ENCODE data around the gene GNB3. TPM values are rescaled to one million over a fixed set of nuclear protein-coding genes. Genes with fewer than 3 reads are reported as not detected.
A peak's percentile ranks its signal among the peaks of the same experiment; 100 is the strongest.
"Not testable (repeated sequence)": the region's sequence is repeated elsewhere in the genome, so short reads cannot be mapped to it uniquely, and the experiment has no call there.

The GNB3 gene
- polyA plus RNA-seq, 1 donor: 5.9 TPM

DNA sequence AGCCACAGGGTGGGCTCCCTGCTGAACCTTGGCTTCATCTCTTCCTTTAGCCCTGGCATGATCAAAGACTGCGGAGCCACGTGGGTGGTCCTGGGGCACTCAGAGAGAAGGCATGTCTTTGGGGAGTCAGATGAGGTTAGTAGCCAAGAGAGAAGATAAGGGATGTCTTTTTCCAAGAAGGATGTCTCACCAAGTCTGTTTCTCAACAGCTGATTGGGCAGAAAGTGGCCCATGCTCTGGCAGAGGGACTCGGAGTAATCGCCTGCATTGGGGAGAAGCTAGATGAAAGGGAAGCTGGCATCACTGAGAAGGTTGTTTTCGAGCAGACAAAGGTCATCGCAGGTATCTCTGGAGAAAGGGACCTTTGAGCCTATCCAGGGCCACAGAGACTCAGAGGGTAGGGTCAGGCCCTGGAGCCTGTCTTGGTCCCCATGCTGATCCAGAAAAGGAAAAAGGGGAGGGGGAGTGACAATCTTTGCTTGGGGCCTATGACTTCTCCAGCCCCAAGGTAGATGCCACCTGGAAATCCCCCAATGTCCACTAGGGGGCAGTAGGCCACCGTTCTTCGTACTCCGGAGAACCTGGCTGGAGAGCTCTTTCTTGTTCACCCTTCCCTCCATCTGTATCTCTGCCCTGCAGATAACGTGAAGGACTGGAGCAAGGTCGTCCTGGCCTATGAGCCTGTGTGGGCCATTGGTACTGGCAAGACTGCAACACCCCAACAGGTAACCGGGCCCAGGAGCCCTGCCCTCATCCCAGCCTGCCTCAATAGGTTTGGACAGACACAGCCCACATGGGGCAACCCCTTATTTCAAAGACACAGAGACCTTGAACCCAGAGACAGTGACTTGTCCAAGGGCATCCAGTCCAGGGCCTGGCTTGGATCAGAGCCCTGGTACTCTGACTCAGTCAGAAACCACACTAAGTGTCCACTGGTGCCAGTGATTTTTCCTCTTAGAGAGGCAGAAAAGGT is 28.6 kb downstream of the GNB3 start:
- Histone ChIP-seq H3K36me3 (ENCODE audit: control insufficient read depth, insufficient read depth, low read length) (peaks cover 39% of the 10 kb centered on the region), H3K27me3 (ENCODE audit: control insufficient read depth, insufficient read depth, low read length) (no peaks in the 10 kb centered on the region), H3K4me3 (ENCODE audit: low read length) (peak overlapping the region; percentile 86), H3K4me1 (ENCODE audit: control insufficient read depth, insufficient read depth, low read length) (peaks cover 36% of the 10 kb centered on the region), H3K9me3 (ENCODE audit: control insufficient read depth, low read depth, low read length) (no peaks in the 10 kb centered on the region), H3K27ac (ENCODE audit: low read length) (peak overlapping the region; percentile 87)
- WGBS (ENCODE audit: insufficient coverage, low lambda C conversion rate): 0% methylated on average over 1 of the region's 12 CpGs
- DNase-seq: peak; percentile 81 to 84

DNA sequence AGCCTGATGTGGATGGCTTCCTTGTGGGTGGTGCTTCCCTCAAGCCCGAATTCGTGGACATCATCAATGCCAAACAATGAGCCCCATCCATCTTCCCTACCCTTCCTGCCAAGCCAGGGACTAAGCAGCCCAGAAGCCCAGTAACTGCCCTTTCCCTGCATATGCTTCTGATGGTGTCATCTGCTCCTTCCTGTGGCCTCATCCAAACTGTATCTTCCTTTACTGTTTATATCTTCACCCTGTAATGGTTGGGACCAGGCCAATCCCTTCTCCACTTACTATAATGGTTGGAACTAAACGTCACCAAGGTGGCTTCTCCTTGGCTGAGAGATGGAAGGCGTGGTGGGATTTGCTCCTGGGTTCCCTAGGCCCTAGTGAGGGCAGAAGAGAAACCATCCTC is 29.6 kb downstream of the GNB3 start:
- not testable (repeated sequence) for H3K27ac ChIP-seq (ENCODE audit: low read length); DNase-seq; H3K27me3 ChIP-seq (ENCODE audit: control insufficient read depth, insufficient read depth, low read length); H3K9me3 ChIP-seq (ENCODE audit: control insufficient read depth, low read depth, low read length); H3K4me3 ChIP-seq (ENCODE audit: low read length)
- Histone ChIP-seq H3K4me1 (ENCODE audit: control insufficient read depth, insufficient read depth, low read length) (peaks cover 36% of the 10 kb centered on the region), H3K36me3 (ENCODE audit: control insufficient read depth, insufficient read depth, low read length) (peaks cover 31% of the 10 kb centered on the region)
- no CpG with 5 or more reads among the region's 4 CpGs for WGBS (ENCODE audit: insufficient coverage, low lambda C conversion rate)

DNA sequence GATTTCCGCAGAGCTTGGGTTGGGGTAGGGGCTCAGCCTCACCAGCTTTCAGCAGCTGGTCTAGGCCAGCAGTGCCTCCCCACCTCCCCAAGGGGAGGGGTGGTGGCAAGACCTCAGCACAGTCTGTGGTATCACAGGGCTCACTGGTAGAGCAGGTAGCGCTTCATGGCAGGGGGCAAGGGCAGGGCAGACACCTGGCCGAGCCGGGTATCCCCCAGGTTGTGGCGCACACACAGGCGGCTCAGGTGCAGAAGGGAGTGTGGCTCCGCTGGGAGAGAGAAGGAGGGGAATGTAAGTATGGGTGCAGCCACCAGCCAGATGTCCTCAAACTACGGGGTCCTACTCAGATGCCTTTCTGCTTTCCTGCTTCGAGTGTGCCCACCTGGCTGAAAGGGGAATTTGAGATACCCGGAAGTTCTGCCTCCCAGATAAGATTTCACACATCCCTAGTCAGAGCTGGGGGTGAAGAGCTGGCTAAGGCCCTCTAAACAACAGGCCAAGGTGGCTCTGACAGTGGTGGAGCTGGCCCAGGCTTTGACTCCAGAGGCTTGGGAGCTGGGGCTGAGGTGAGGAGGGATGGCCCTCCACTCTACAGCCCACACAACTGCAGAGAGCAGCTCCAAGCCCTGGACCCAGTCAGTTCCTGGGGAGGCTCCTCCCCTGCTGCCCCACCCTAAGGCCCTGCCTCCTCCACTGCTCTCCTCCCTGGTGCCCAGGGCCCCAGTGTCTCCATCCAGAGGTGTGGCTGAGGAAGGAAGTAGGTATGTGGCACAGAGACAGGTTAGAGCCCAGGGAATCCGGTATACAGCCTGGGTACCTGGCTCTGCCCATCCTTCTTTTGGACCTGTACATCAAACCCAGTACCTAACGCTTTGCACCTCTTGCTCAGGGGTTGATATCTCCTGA is 30.6 kb downstream of the GNB3 start:
- peak; percentile 52 to 80 for DNase-seq
- Histone ChIP-seq H3K36me3 (ENCODE audit: control insufficient read depth, insufficient read depth, low read length) (peaks cover 25% of the 10 kb centered on the region), H3K9me3 (ENCODE audit: control insufficient read depth, low read depth, low read length) (no peaks in the 10 kb centered on the region), H3K27me3 (ENCODE audit: control insufficient read depth, insufficient read depth, low read length) (no peaks in the 10 kb centered on the region), H3K4me3 (ENCODE audit: low read length) (peak overlapping the region; percentile 91), H3K27ac (ENCODE audit: low read length) (peak overlapping the region; percentile 91), H3K4me1 (ENCODE audit: control insufficient read depth, insufficient read depth, low read length) (peaks cover 36% of the 10 kb centered on the region)
- no CpG with 5 or more reads among the region's 12 CpGs for WGBS (ENCODE audit: insufficient coverage, low lambda C conversion rate)

DNA sequence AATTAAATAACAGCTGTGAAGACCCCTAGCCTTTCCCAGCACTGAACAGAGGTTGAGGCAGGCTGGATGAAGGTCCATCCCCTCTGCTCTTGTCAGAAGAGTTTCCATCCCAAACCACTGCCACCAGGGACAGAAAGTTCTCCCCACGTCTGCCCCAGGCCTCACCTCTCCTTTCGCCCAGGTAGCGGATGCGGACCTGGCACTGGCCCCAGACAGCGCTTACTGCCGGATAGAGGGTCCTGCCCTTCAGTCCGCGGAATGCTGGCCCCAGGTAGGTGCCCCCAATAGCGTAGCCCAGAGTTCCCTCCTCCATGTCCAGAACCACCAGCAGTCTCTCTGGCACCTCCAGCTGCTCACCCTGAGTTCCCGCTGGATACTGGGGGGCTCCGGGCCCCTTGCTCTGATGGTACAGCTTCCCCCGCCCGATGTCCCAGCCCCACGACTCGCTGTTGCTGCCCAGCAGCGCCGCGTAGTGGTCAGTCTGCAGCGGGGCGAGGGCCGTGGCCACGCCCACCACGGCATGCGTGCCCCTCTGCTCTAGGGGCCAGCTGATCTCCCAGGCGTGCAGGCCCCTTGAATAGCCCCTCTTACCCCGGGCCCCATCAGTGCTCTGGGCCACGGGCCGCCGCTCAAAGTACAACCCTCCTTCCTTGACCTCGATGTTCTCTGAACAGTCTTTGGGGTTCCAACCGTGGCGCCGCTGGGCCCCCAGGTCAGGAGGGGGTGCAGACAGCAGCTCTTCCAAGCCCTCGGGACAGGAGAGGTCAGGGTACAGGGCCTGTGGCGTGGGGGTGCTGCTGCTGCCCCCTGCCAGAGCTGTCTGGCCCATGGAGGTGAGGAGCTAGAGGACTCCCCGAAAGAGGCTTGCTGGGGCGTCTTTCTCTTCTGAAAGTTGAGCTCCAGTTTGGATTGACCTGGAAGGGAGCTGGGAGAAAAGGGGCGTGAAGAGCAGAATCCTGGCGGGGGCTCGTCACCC is 31.6 kb downstream of the GNB3 start:
- WGBS (ENCODE audit: insufficient coverage, low lambda C conversion rate): no CpG with 5 or more reads among the region's 40 CpGs
- no peaks in the 10 kb centered on the region for H3K27me3 ChIP-seq (ENCODE audit: control insufficient read depth, insufficient read depth, low read length)
- peak overlapping the region; percentile 91 for H3K4me3 ChIP-seq (ENCODE audit: low read length)
- peaks cover 31% of the 10 kb centered on the region for H3K4me1 ChIP-seq (ENCODE audit: control insufficient read depth, insufficient read depth, low read length)
- no peaks in the 10 kb centered on the region for H3K9me3 ChIP-seq (ENCODE audit: control insufficient read depth, low read depth, low read length)
- peak overlapping the region; percentile 91 for H3K27ac ChIP-seq (ENCODE audit: low read length)
- peaks cover 25% of the 10 kb centered on the region for H3K36me3 ChIP-seq (ENCODE audit: control insufficient read depth, insufficient read depth, low read length)
- DNase-seq: peak; percentile 87 to 89

DNA sequence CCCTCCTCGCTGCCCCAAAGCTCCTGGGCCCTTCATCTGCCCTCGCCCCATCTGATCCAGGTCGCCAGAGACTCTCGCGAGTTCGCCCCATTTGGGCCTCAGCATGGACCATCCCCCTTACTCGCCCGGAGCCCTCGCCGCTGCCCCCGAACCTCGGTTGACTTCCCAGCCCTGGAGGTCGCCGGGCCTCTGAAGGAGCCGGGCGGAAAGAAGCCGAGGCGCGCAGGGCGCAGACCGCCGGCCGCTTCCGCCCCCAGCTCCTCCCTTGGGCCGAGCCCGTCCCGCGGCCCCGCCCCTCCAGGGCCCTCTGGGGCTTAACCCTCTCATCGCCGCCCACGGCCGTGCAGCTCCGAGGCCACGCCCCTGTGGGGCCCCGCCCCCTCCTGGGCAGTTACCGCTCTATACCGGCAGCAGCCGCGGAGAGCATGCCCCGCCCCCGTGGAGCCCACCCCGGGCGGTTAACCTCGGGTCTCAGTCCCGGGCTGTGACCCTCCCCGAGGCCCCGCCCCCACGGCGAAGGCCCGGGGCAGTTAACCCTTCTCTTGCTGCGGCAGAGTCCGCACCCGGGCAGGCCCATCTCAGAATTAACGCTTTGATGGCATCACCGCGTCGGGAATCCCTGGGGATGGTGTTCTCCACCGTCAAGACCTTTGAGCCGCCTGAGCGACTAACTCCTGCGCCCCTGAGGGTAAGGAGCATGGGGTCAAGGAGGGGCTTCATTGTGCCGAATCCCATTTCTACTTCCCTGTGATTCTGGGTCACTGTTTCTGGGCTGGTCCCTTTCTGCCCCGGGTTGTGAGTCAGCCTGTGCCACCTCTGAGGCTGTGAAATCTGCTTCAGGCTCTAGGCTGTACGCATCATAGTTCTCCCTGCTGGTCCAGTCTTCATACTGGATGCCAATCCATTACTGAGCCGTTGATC is 32.6 kb downstream of the GNB3 start, which contains the start of gene SPSB2:
SPSB2 (minus strand) TSS at position 210 of the 921 bp plus-strand sequence. CDS start 402 bp downstream, outside the sequence.
- no peaks in the 10 kb centered on the region for H3K9me3 ChIP-seq (ENCODE audit: control insufficient read depth, low read depth, low read length)
- peaks cover 30% of the 10 kb centered on the region for H3K4me1 ChIP-seq (ENCODE audit: control insufficient read depth, insufficient read depth, low read length)
- WGBS (ENCODE audit: insufficient coverage, low lambda C conversion rate): no CpG with 5 or more reads among the region's 66 CpGs
- peak within 1 kb of the TSS; percentile 91 for H3K27ac ChIP-seq (ENCODE audit: low read length)
- H3K4me3 ChIP-seq (ENCODE audit: low read length): peak within 1 kb of the TSS; percentile 91
- peak; percentile 98 for DNase-seq
- H3K36me3 ChIP-seq (ENCODE audit: control insufficient read depth, insufficient read depth, low read length): peaks cover 25% of the 10 kb centered on the region
- H3K27me3 ChIP-seq (ENCODE audit: control insufficient read depth, insufficient read depth, low read length): no peaks in the 10 kb centered on the region

DNA sequence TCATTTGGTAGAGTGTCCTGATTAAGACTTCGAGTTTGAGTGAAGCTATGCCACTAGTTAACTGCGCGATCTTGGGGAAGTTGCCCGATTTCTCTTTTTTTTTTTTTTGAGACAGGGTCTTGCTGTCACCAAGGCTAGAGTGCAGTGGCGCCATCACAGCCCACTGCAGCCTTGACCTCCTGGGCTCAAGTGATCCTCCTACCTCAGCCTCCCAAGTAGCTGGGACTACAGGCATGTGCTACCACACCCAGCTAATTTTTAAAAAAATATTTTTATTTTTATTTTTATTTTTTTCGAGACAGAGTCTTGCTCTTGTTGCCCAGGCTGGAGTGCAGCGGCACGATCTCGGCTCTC is 33.3 kb downstream of the GNB3 start:
- H3K9me3 ChIP-seq (ENCODE audit: control insufficient read depth, low read depth, low read length); H3K27me3 ChIP-seq (ENCODE audit: control insufficient read depth, insufficient read depth, low read length); DNase-seq: not testable (repeated sequence)
- Histone ChIP-seq H3K4me1 (ENCODE audit: control insufficient read depth, insufficient read depth, low read length) (peaks cover 24% of the 10 kb centered on the region), H3K27ac (ENCODE audit: low read length) (peak overlapping the region; percentile 84), H3K4me3 (ENCODE audit: low read length) (peak overlapping the region; percentile 91), H3K36me3 (ENCODE audit: control insufficient read depth, insufficient read depth, low read length) (peaks cover 25% of the 10 kb centered on the region)
- 67% methylated on average over 4 of the region's 9 CpGs for WGBS (ENCODE audit: insufficient coverage, low lambda C conversion rate)

DNA sequence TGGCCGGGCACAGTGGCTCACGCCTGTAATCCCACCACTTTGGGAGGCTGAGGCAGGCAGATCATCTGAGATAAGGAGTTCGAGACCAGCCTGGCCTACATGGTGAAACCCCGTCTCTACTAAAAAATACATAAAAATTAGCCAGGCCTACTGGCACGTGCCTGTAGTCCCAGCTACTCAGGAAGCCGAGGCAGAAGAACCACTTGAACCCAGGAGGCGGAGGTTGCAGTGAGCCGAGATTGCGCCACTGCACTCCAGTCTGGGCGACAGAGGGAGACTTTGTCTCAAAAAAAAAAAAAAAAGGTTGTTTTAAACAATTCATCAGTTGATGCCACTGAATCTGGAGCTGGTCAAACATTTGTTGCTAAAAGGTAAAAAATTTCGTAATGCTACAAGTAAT is 39.1 kb downstream of the GNB3 start:
- H3K36me3 ChIP-seq (ENCODE audit: control insufficient read depth, insufficient read depth, low read length): peaks cover 14% of the 10 kb centered on the region
- WGBS (ENCODE audit: insufficient coverage, low lambda C conversion rate): no CpG with 5 or more reads among the region's 11 CpGs
- H3K4me3 ChIP-seq (ENCODE audit: low read length); H3K27ac ChIP-seq (ENCODE audit: low read length); DNase-seq; H3K27me3 ChIP-seq (ENCODE audit: control insufficient read depth, insufficient read depth, low read length); H3K9me3 ChIP-seq (ENCODE audit: control insufficient read depth, low read depth, low read length); H3K4me1 ChIP-seq (ENCODE audit: control insufficient read depth, insufficient read depth, low read length): not testable (repeated sequence)

DNA sequence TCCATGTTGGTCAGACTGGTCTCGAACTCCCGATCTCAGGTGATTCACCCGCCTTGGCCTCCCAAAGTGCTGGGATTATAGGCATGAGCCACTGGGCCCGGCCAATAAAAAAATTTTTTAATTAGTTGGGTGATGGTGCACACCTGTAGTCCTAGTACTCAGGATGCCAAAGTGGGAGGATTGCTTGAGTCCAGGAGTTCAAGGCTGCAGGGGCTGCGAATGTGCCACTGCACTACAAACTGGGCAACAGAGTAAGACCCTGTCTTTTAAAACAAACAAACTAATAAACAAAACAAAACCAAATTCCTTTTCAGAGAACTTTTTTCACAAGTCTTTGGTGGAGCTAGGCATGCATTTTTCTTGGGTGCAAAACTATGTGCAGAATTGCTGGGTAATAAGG is 42.5 kb downstream of the GNB3 start:
- Histone ChIP-seq H3K9me3 (ENCODE audit: control insufficient read depth, low read depth, low read length) (no peaks in the 10 kb centered on the region), H3K4me1 (ENCODE audit: control insufficient read depth, insufficient read depth, low read length) (peaks cover 22% of the 10 kb centered on the region), H3K27me3 (ENCODE audit: control insufficient read depth, insufficient read depth, low read length) (no peaks in the 10 kb centered on the region), H3K36me3 (ENCODE audit: control insufficient read depth, insufficient read depth, low read length) (peaks cover 12% of the 10 kb centered on the region), H3K27ac (ENCODE audit: low read length) (no peak overlapping the region), H3K4me3 (ENCODE audit: low read length) (no peak overlapping the region)
- no peak for DNase-seq
- WGBS (ENCODE audit: insufficient coverage, low lambda C conversion rate): 100% methylated on average over 1 of the region's 5 CpGs

DNA sequence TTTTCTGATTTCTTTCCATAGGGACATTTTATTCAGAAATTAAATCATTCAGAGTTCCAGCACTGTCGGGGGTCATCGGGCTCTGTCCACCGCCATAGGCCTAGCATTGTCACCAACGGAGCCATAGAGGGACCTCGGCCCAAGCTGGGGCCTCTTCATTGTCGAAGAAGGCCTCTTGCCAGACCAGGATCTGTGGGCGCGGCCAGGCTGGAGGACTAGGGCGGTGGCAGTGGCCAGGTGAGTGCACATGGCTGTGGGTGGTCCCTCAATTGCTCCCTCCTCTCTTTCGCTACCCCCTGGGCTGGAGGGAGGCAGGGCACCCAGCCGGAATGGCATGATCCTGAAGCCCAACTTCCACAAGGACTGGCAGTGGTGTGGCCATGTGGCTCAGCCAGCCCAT is 43.0 kb downstream of the GNB3 start:
- no peaks in the 10 kb centered on the region for H3K27me3 ChIP-seq (ENCODE audit: control insufficient read depth, insufficient read depth, low read length)
- DNase-seq: no peak
- peaks cover 22% of the 10 kb centered on the region for H3K4me1 ChIP-seq (ENCODE audit: control insufficient read depth, insufficient read depth, low read length)
- H3K27ac ChIP-seq (ENCODE audit: low read length): no peak overlapping the region
- H3K4me3 ChIP-seq (ENCODE audit: low read length): no peak overlapping the region
- H3K36me3 ChIP-seq (ENCODE audit: control insufficient read depth, insufficient read depth, low read length): peaks cover 12% of the 10 kb centered on the region
- H3K9me3 ChIP-seq (ENCODE audit: control insufficient read depth, low read depth, low read length): no peaks in the 10 kb centered on the region
- WGBS (ENCODE audit: insufficient coverage, low lambda C conversion rate): no CpG with 5 or more reads among the region's 11 CpGs
